WTC11 (cell line): ENCODE data around the gene APBA1.

Experiments
- FOXJ3 ChIP-seq: sonication (generic); formaldehyde crosslinking; IDR thresholded peaks from 2 replicates; pipeline ENCODE4 v1.9.0; 2021; ENCODE audit warnings: missing genetic modification reagents, mild to moderate bottlenecking, borderline replicate concordance
- NFATC4 ChIP-seq: fragments of 250-450 bp; sonication (Bioruptor Pico); IDR thresholded peaks from 2 replicates; pipeline ENCODE4 v1.9.0; 2021; ENCODE audit warnings: mild to moderate bottlenecking
- NR3C1 ChIP-seq: sonication (generic); formaldehyde crosslinking; conservative IDR thresholded peaks from 2 replicates; pipeline ENCODE4 v1.8.1; 2023; ENCODE audit warnings: low read depth, mild to moderate bottlenecking, missing genetic modification reagents
- TF ChIP-seq, protein P1 (sequence below): sonication (generic); formaldehyde crosslinking; IDR thresholded peaks from 2 replicates; pipeline ENCODE4 v1.8.1; 2023; ENCODE audit warnings: mild to moderate bottlenecking, missing genetic modification reagents
- TF ChIP-seq, protein P2 (sequence below): fragments of 200-600 bp; IDR thresholded peaks from 2 replicates; pipeline ENCODE4 v1.8.0; 2022; ENCODE audit warnings: antibody characterized with exemption

DNA sequence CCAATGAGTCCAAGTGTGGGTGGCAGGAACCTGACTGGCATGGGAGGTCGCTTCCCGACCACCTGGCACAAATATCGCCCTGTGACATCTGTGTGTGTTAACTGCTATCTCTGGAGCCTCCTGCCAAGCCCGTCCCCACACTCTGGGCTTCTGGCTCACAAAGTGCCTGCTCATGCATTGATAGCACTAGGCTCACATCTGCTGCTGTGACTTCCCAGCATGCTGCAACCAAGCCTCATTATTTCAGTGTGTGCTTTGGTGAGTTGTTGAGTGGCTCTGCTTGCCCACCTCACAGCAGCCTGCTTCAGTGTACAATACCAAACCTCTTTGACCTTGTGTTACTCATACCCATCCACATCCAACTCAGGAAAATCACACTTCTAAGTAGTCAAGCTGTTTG lies 139.8 kb downstream of the APBA1 start:
- TF ChIP-seq, protein P1, sequence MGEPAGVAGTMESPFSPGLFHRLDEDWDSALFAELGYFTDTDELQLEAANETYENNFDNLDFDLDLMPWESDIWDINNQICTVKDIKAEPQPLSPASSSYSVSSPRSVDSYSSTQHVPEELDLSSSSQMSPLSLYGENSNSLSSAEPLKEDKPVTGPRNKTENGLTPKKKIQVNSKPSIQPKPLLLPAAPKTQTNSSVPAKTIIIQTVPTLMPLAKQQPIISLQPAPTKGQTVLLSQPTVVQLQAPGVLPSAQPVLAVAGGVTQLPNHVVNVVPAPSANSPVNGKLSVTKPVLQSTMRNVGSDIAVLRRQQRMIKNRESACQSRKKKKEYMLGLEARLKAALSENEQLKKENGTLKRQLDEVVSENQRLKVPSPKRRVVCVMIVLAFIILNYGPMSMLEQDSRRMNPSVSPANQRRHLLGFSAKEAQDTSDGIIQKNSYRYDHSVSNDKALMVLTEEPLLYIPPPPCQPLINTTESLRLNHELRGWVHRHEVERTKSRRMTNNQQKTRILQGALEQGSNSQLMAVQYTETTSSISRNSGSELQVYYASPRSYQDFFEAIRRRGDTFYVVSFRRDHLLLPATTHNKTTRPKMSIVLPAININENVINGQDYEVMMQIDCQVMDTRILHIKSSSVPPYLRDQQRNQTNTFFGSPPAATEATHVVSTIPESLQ (CRISPR knock-in tag) = no peak
- TF ChIP-seq FOXJ3 (CRISPR knock-in tag) (no peak), NR3C1 (CRISPR knock-in tag) (no peak), NFATC4 (CRISPR knock-in tag) (no peak)
- TF ChIP-seq, protein P2, sequence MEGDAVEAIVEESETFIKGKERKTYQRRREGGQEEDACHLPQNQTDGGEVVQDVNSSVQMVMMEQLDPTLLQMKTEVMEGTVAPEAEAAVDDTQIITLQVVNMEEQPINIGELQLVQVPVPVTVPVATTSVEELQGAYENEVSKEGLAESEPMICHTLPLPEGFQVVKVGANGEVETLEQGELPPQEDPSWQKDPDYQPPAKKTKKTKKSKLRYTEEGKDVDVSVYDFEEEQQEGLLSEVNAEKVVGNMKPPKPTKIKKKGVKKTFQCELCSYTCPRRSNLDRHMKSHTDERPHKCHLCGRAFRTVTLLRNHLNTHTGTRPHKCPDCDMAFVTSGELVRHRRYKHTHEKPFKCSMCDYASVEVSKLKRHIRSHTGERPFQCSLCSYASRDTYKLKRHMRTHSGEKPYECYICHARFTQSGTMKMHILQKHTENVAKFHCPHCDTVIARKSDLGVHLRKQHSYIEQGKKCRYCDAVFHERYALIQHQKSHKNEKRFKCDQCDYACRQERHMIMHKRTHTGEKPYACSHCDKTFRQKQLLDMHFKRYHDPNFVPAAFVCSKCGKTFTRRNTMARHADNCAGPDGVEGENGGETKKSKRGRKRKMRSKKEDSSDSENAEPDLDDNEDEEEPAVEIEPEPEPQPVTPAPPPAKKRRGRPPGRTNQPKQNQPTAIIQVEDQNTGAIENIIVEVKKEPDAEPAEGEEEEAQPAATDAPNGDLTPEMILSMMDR = no peak
